ENCODE data around the gene RAI1. TPM values are rescaled to one million over a fixed set of nuclear protein-coding genes. Genes with fewer than 3 reads are reported as not detected.

Gene RAI1
- total and polyA plus RNA-seq, 2 of the 8 experiments (the other 6 are each of a cell fraction or from before 2014, with no cell fraction given) = 0.39 to 1.2 TPM

DNA sequence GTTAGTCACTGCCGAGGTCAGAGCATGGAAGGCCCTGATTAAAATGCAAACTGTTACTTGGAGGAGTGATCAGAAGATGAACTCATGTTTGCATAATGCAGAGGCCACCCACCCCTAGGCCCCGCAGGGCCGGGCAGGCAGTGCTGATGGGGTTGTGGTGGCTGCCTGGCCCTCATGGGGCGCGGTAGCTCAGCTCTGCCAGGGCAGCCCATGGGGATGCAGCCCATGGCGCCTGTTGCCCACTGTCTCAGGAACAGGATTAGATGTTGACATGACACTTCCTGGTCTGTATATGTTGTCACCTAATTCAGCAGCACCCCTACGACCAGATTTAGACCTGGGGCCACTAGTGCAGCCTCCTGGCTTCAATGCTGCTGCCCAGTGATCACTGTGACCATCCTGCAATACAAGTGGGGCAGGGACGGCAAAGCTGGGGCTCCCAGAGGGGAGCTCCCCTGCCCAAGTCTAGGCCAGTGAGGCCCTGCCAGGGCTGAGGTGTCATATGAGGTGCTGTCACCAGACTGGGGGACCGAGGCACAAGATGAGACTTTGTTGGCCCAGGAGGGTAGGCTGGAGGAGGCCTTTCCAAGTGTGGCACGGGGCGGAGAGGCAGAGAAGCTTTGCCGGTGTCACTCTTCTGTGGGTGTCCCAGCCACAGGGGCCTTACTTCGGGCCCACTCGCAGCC lies 49.1 kb downstream of the RAI1 start:
- Histone ChIP-seq H3K4me2 (ENCODE audit: insufficient read depth in 1 of 2, low read depth in 2 of 2, low read length in 2 of 2) (no peak overlapping the region), H4K91ac (replicated peaks; ENCODE audit: insufficient read length, low read length) (peak overlapping the region; percentile 1), H3K9ac (replicated peaks in 1 of 4; ENCODE audit: extremely low read depth in 1 of 4, low read depth in 3 of 4, low read length in 3 of 4) (no peak overlapping the region), H3K4me3 (ENCODE audit: extremely low read depth in 1 of 4, insufficient read depth in 2 of 4, low read depth in 3 of 4, low read length in 4 of 4) (no peak overlapping the region), H2AK5ac (ENCODE audit: low read depth, low read length) (no peak overlapping the region), H2BK120ac (replicated peaks; ENCODE audit: low read depth, low read length) (no peak overlapping the region), H3K14ac (ENCODE audit: insufficient read length) (no peak overlapping the region), H3K18ac (ENCODE audit: extremely low read depth, low read length) (no peak overlapping the region), H3K23me2 (ENCODE audit: low read depth, low read length) (no peaks in the 10 kb centered on the region), H3K27ac (ENCODE audit: low read depth, low read length) (no peak overlapping the region), H2BK20ac (ENCODE audit: low read length) (no peak overlapping the region), H3K23ac (ENCODE audit: insufficient read length) (no peak overlapping the region), H3K56ac (replicated peaks; ENCODE audit: insufficient read length, low read depth, low read length) (no peak overlapping the region), H2BK15ac (ENCODE audit: low read length) (no peak overlapping the region), H4K8ac (ENCODE audit: extremely low read depth, insufficient read depth, low read length) (no peak overlapping the region), H3K79me1 (ENCODE audit: low read depth, low read length) (no peaks in the 10 kb centered on the region), H3K4ac (replicated peaks; ENCODE audit: insufficient read length, low read depth, low read length) (no peak overlapping the region), H3K4me1 (replicated peaks in 1 of 4; ENCODE audit: control insufficient read depth in 3 of 4, insufficient read depth in 4 of 4, low read length in 3 of 4) (peaks cover 0 to 10% (median 9%) of the 10 kb centered on the region in 4 experiments; a peak in 6 of 7 replicates), H3K36me3 (ENCODE audit: control insufficient read depth in 2 of 4, insufficient read depth in 4 of 4, low read length in 3 of 4) (no peaks in the 10 kb centered on the region), H4K5ac (ENCODE audit: insufficient read length, low read depth, low read length) (no peak overlapping the region), H3K9me3 (ENCODE audit: insufficient read depth in 2 of 2, low read depth in 1 of 2, low read length in 1 of 2) (no peaks in the 10 kb centered on the region), H3K79me2 (ENCODE audit: control insufficient read depth in 1 of 2, insufficient read depth in 2 of 2, low read length in 2 of 2) (no peaks in the 10 kb centered on the region), H4K20me1 (replicated peaks in 1 of 2; ENCODE audit: control insufficient read depth in 1 of 2, insufficient read depth in 2 of 2, low read length in 2 of 2) (peaks cover 12 to 16% of the 10 kb centered on the region in 2 experiments), H2BK5ac (ENCODE audit: low read depth, low read length) (no peak overlapping the region), H2BK12ac (ENCODE audit: low read depth, low read length) (no peak overlapping the region), H2AFZ (ENCODE audit: low read length) (no peak overlapping the region), H3K27me3 (replicated peaks in 1 of 4; ENCODE audit: control insufficient read depth in 3 of 4, extremely low read depth in 1 of 4, insufficient read depth in 3 of 4, low read length in 3 of 4) (peaks cover 36 to 42% (median 41%) of the 10 kb centered on the region in 4 experiments)
- POLR2A ChIA-PET (ENCODE audit: partially characterized antibody) = interaction anchor here (0.9 to 1.2 kb wide), 2 partner anchors 18 to 51 kb away, joined by 3 to 6 read pairs; no protein-coding TSS in a partner anchor
- FAIRE-seq (no peak), DNase-seq (ENCODE audit: low read depth in 1 of 2, low spot score in 2 of 2) (no peak)
- CTCF ChIA-PET (ENCODE audit: partially characterized antibody) = interaction anchor here (0.9 to 6.1 kb wide), 11 partner anchors 9 to 71 kb away, joined by 3 to 79 read pairs (median 5); no protein-coding TSS in a partner anchor
- 82% methylated on average over 14 of the region's 14 CpGs; no CpG with 5 or more reads in 1 of the 2 experiments for WGBS, 2 experiments (ENCODE audit: extremely low coverage in 1 of 2, insufficient coverage in 1 of 2, insufficient read length in 1 of 2, insufficient replicate concordance in 2 of 2, low coverage in 1 of 2, low lambda C conversion rate in 2 of 2, missing lambda C conversion rate in 1 of 2)
- TF ChIP-seq FOSL1 (IDR thresholded peaks at IDR 0.05; ENCODE audit: insufficient read depth, low read depth, low read length) = no peak
- no peak for TF ChIP-seq YY1 (IDR thresholded peaks at IDR 0.05; ENCODE audit: low read depth, low read length)
- TF ChIP-seq, protein P1, sequence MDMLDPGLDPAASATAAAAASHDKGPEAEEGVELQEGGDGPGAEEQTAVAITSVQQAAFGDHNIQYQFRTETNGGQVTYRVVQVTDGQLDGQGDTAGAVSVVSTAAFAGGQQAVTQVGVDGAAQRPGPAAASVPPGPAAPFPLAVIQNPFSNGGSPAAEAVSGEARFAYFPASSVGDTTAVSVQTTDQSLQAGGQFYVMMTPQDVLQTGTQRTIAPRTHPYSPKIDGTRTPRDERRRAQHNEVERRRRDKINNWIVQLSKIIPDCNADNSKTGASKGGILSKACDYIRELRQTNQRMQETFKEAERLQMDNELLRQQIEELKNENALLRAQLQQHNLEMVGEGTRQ (IDR thresholded peaks at IDR 0.05; ENCODE audit: low read length) = no peak
- TF ChIP-seq, protein P2, sequence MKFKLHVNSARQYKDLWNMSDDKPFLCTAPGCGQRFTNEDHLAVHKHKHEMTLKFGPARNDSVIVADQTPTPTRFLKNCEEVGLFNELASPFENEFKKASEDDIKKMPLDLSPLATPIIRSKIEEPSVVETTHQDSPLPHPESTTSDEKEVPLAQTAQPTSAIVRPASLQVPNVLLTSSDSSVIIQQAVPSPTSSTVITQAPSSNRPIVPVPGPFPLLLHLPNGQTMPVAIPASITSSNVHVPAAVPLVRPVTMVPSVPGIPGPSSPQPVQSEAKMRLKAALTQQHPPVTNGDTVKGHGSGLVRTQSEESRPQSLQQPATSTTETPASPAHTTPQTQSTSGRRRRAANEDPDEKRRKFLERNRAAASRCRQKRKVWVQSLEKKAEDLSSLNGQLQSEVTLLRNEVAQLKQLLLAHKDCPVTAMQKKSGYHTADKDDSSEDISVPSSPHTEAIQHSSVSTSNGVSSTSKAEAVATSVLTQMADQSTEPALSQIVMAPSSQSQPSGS (IDR thresholded peaks at IDR 0.05; ENCODE audit: low read length) = no peak
- no peak for TF ChIP-seq SP4 (IDR thresholded peaks at IDR 0.05; ENCODE audit: low read length)
- no peak for TF ChIP-seq PHF8 (conservative IDR thresholded peaks at IDR 0.05; ENCODE audit: low read depth, low read length)
- TF ChIP-seq TCF12 (IDR thresholded peaks at IDR 0.05; ENCODE audit: low read depth, low read length) = no peak
- TF ChIP-seq GTF2F1 (IDR thresholded peaks at IDR 0.05; ENCODE audit: borderline replicate concordance, low read depth, low read length) = no peak
- TF ChIP-seq EZH2 (IDR thresholded peaks at IDR 0.05; ENCODE audit: low read depth, low read length, severe bottlenecking) = no peak
- TF ChIP-seq POLR2AphosphoS5 (IDR thresholded peaks at IDR 0.05; ENCODE audit: low read depth, low read length) = no peak

All from H1 (cell line).